PC-9 (cell line): ENCODE measurements around the gene CDKN1A.

Experiments
- CTCF ChIP-seq: fragments of 200-600 bp; sonication (generic); conservative IDR thresholded peaks from 2 replicates; pipeline ENCODE4 v1.6.1; 2017; ENCODE audit warnings: mixed run types, antibody characterized with exemption, mild to moderate bottlenecking, moderate library complexity
- EZH2 ChIP-seq: fragments of 200-600 bp; sonication (generic); IDR thresholded peaks from 2 replicates; pipeline ENCODE4 v1.8.0; 2017; ENCODE audit warnings: antibody characterized with exemption, low read depth

GRCh38 chr6:36695414-36695813, 16.9 kb downstream of the CDKN1A start:
- no peak for TF ChIP-seq CTCF
- TF ChIP-seq EZH2, result no peak
